PC-3 (cell line): ENCODE measurements around the gene FILIP1L. TPM values are rescaled to one million over a fixed set of nuclear protein-coding genes. Genes with fewer than 3 reads are reported as not detected.
A peak's percentile ranks its signal among the peaks of the same experiment; 100 is the strongest.

Experiments used
- ATAC-seq: fragments of 200-7000 bp; cut with Tn5 transposase; 2 replicates; pipeline ENCODE4 v1.9.1; 2020; ENCODE audit warnings: mild to moderate bottlenecking, moderate library complexity
- BruUV-seq: library from RNA; stranded (reverse); fragments of 400-500 nt; replicated peaks from 2 replicates; lab custom pipeline; 2021; lab: Mats Ljungman, UMichigan
- CTCF ChIA-PET: fragments of 300-600 bp; sonication (Branson Sonifier 250); formaldehyde crosslinking; loops from one replicate; lab custom pipeline; 2022; ENCODE audit warnings: antibody characterized with exemption; lab: Charles Lee
- POLR2A ChIA-PET: fragments of 300-600 bp; sonication (Branson Sonifier 250); formaldehyde crosslinking; loops from one replicate; lab custom pipeline; 2022; ENCODE audit warnings: antibody characterized with exemption; ENCODE audit not compliant: unreplicated experiment; lab: Charles Lee
- DNase-seq: peaks from one replicate; pipeline ENCODE4 v3.0.0-alpha.2; 2015
- H2AFZ ChIP-seq: fragments of 300-600 bp; sonication (generic); 2 replicates; pipeline ENCODE4 v1.6.0; 2016; ENCODE audit warnings: antibody characterized with exemption, low read length
- H3F3A ChIP-seq: fragments of 300-600 bp; sonication (generic); one replicate; pipeline ENCODE4 v1.6.0; 2017; ENCODE audit warnings: antibody characterized with exemption, low read length, control low read depth, mild to moderate bottlenecking; ENCODE audit not compliant: unreplicated experiment
- H3K27ac ChIP-seq: fragments of 300-600 bp; sonication (generic); 2 replicates; pipeline ENCODE4 v1.5.1; 2016; ENCODE audit warnings: mild to moderate bottlenecking, low read length
- H3K27me3 ChIP-seq: fragments of 300-600 bp; sonication (generic); 2 replicates; pipeline ENCODE4 v1.6.1; 2016; ENCODE audit warnings: low read length, mixed read lengths
- H3K36me3 ChIP-seq: fragments of 300-600 bp; sonication (generic); 2 replicates; pipeline ENCODE4 v1.6.1; 2016; ENCODE audit warnings: low read depth, mixed run types, low read length, mixed read lengths
- H3K4me1 ChIP-seq: fragments of 300-600 bp; sonication (generic); 2 replicates; pipeline ENCODE4 v1.5.1; 2016; ENCODE audit warnings: low read length; ENCODE audit not compliant: insufficient read depth
- H3K4me2 ChIP-seq: fragments of 300-600 bp; sonication (generic); 2 replicates; pipeline ENCODE4 v1.6.0; 2016; ENCODE audit warnings: low read length
- H3K4me3 ChIP-seq: fragments of 300-600 bp; sonication (generic); 2 replicates; pipeline ENCODE4 v1.5.1; 2016; ENCODE audit warnings: mild to moderate bottlenecking, low read length, mixed read lengths
- H3K79me2 ChIP-seq: fragments of 300-600 bp; sonication (generic); 2 replicates; pipeline ENCODE4 v1.6.1; 2017; ENCODE audit warnings: low read length, mixed read lengths
- H3K9ac ChIP-seq: fragments of 300-600 bp; sonication (generic); 2 replicates; pipeline ENCODE4 v1.6.0; 2016; ENCODE audit warnings: mild to moderate bottlenecking, low read length
- H3K9me2 ChIP-seq: fragments of 300-600 bp; sonication (generic); replicated peaks from 2 replicates; pipeline ENCODE4 v1.6.1; 2016; ENCODE audit warnings: mixed run types, low read length, mixed read lengths
- H3K9me3 ChIP-seq: fragments of 300-600 bp; sonication (generic); 2 replicates; pipeline ENCODE4 v1.6.1; 2016; ENCODE audit warnings: low read length, mixed read lengths
- H4K20me1 ChIP-seq: fragments of 300-600 bp; sonication (generic); 2 replicates; pipeline ENCODE4 v1.6.1; 2016; ENCODE audit warnings: low read length, mixed read lengths
- CTCF ChIP-seq: fragments of 300-600 bp; sonication (generic); conservative IDR thresholded peaks from 2 replicates; pipeline ENCODE4 v1.5.1; 2017; ENCODE audit warnings: antibody characterized with exemption, low read depth, mild to moderate bottlenecking, low read length
- EZH2 ChIP-seq: fragments of 300-600 bp; sonication (generic); IDR thresholded peaks from one replicate; pipeline ENCODE4 v1.6.1; 2017; ENCODE audit warnings: antibody characterized with exemption, mild to moderate bottlenecking, low read length; ENCODE audit not compliant: unreplicated experiment
- EZH2phosphoT487 ChIP-seq: fragments of 300-600 bp; sonication (generic); IDR thresholded peaks from 2 replicates; pipeline ENCODE4 v1.6.1; 2018; ENCODE audit warnings: mild to moderate bottlenecking, antibody characterized with exemption, low read length, borderline replicate concordance
- intact Hi-C: fragments of 100-400 bp; cut with micrococcal nuclease; formaldehyde crosslinking; loops from 2 replicates; pipeline ENCODE4 v1.9.0; 2023
- total RNA-seq: library from RNA; depleted of rRNA; stranded (reverse); fragments of >200 nt; gene quantifications from 2 replicates; pipeline ENCODE4 v1.2.3, GENCODE V29; 2014

FILIP1L gene
- total RNA-seq, 1 experiment from 2014 or later, result not detected

GRCh38 chr3:100027321-100027720 lies 87.0 kb downstream of the FILIP1L start:
- TF ChIP-seq EZH2phosphoT487 (no peak), EZH2 (no peak), CTCF (no peak)
- Histone ChIP-seq H3F3A (peaks cover 3% of the 10 kb centered on the region), H3K4me3 (no peak overlapping the region), H3K4me2 (no peak overlapping the region), H3K79me2 (no peaks in the 10 kb centered on the region), H3K36me3 (0 out of 2 replicates have a peak, but pooled peaks cover 4% of the 10 kb centered on the region), H3K27me3 (no peaks in the 10 kb centered on the region), H3K27ac (no peak overlapping the region), H2AFZ (no peak overlapping the region), H3K9me2 (no peaks in the 10 kb centered on the region), H3K9ac (no peak overlapping the region), H3K4me1 (peaks cover 37% of the 10 kb centered on the region), H4K20me1 (no peaks in the 10 kb centered on the region), H3K9me3 (no peaks in the 10 kb centered on the region)
- DNase-seq (no peak), ATAC-seq (no peak)
- ChIA-PET POLR2A (no interaction called here), CTCF (no interaction called here)
- no TSS peak for BruUV-seq
- intact Hi-C loops, result no loop called here

DNA sequence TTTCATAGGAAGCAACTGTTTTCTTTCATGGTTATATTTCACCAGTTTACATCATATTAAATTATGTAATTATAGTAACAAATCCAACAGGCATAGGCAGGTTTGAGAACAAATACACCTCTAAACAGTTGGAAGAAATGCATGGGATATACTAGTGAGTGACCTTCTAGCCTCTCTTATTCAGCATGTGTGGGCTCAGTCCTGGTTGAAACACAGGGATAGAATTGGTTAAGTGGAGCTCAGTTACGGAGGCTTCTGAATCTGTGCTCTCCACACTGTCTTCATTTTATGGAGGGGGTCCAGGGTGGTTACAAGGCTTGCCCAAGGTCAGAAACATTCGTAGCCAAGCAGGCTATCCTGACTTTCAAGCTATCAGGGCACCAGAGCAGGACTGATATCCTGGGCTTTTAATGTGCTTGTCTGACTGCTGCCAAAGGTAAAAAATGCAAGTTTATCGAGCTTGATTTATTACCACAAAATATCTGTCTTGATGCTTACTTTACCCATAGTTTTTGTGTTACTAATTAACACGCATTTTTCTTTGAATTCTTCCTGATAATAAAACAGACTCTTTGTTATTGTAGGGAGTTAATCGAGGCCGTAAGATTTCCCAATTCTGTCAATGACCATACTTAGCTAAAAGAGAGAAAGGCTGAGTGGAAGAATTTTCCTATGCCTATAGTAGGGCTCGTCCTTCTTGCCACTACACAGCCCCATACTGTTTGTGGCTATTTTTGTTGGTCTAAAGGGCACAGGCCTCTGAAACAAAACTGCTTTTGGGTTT lies 89.6 kb downstream of the FILIP1L start:
- Histone ChIP-seq H2AFZ (no peak overlapping the region), H3K9ac (no peak overlapping the region), H3K36me3 (0 out of 2 replicates have a peak, but pooled peaks cover 4% of the 10 kb centered on the region), H3K4me2 (no peak overlapping the region), H3K27me3 (no peaks in the 10 kb centered on the region), H3K4me3 (no peak overlapping the region), H3K9me3 (no peaks in the 10 kb centered on the region), H3K4me1 (peaks cover 23% of the 10 kb centered on the region), H3K79me2 (no peaks in the 10 kb centered on the region), H4K20me1 (no peaks in the 10 kb centered on the region), H3F3A (peaks cover 3% of the 10 kb centered on the region), H3K27ac (no peak overlapping the region), H3K9me2 (no peaks in the 10 kb centered on the region)
- no TSS peak for BruUV-seq
- intact Hi-C loops, result no loop called here
- ATAC-seq, result no peak
- no peak for TF ChIP-seq CTCF
- TF ChIP-seq EZH2, result no peak
- TF ChIP-seq EZH2phosphoT487, result no peak
- CTCF ChIA-PET, result no interaction called here
- POLR2A ChIA-PET, result interaction anchor here (0.5 kb wide), 1 partner anchor 180 kb away, joined by 5 read pairs; no protein-coding TSS in a partner anchor
- DNase-seq, result no peak

DNA sequence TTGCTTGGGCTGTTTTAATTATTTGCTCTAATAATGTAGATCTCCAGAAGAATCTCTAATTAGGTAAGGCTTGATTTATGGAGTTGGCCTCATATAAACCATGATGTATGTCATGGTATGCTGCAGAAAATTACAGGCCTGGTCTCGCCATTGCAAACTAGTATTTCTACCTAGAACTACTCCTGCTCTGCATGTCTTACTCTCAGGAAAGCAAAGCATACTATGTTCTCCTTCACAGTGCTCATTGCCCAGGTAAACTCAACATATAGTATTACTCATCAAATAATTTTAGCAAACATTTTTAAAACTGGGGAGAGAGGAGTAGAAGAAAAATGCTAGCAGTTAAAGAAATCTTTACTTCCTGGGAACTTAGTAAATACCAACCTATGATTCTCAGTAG lies 90.7 kb downstream of the FILIP1L start:
- Histone ChIP-seq H3K4me1 (peaks cover 23% of the 10 kb centered on the region), H3K9me2 (no peaks in the 10 kb centered on the region), H2AFZ (no peak overlapping the region), H3K27ac (peak overlapping the region; percentile 34), H4K20me1 (no peaks in the 10 kb centered on the region), H3K4me2 (peak overlapping the region; percentile 18), H3K79me2 (no peaks in the 10 kb centered on the region), H3F3A (peaks cover 3% of the 10 kb centered on the region), H3K36me3 (0 out of 2 replicates have a peak, but pooled peaks cover 4% of the 10 kb centered on the region), H3K4me3 (no peak overlapping the region), H3K9me3 (no peaks in the 10 kb centered on the region), H3K9ac (no peak overlapping the region), H3K27me3 (no peaks in the 10 kb centered on the region)
- CTCF ChIA-PET, result interaction anchor here (0.6 kb wide), 1 partner anchor 192 kb away, joined by 5 read pairs; no protein-coding TSS in a partner anchor
- TF ChIP-seq EZH2phosphoT487 (no peak), CTCF (no peak), EZH2 (no peak)
- POLR2A ChIA-PET, result interaction anchor here (0.6 kb wide), 1 partner anchor 24 kb away, joined by 4 read pairs; no protein-coding TSS in a partner anchor
- no TSS peak for BruUV-seq
- intact Hi-C loops, result no loop called here
- no peak for DNase-seq
- ATAC-seq, result peak; percentile 61
